GM12892 (cell line): Measurements from ENCODE around the gene IRS1.

Source experiments
- POLR2A ChIP-seq: IDR thresholded peaks from 2 replicates; pipeline ENCODE4 v1.6.1; 2011; ENCODE audit warnings: low read depth, low read length, control low read depth
- POLR2AphosphoS5 ChIP-seq: IDR thresholded peaks from 2 replicates; pipeline ENCODE4 v1.6.1; 2011; ENCODE audit warnings: low read depth, low read length, control low read depth

DNA sequence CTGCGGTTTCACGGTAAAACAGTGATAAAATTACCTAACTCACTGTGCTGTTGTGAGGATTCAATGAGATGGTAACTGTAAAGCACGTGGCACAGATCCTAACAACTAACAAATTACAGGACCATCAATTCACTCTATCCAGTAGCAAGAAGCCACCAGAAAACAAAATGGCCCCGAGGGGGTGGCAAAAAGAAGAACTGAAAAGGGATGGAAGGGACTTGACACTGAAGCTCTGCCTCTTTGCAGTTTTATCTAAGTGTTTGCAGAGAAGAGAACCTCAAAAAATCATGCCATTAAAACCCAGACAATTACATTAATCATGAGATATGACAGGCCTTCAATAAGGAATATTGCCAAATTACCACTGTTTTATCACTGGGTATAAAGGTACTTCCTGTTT is 46.7 kb downstream of the IRS1 start:
- TF ChIP-seq POLR2A (no peak), POLR2AphosphoS5 (no peak)
